HG02852 (cell line): ENCODE measurements around the gene MEMO1.
"Not testable (repeated sequence)": the region's sequence is repeated elsewhere in the genome, so short reads cannot be mapped to it uniquely, and the experiment has no call there.

Source experiments
- ATAC-seq: cut with Tn5 transposase; IDR thresholded peaks from one replicate; pipeline ENCODE4 v1.9.1; 2021; ENCODE audit warnings: mild to moderate bottlenecking, moderate library complexity; ENCODE audit not compliant: unreplicated experiment

The MEMO1 gene

DNA sequence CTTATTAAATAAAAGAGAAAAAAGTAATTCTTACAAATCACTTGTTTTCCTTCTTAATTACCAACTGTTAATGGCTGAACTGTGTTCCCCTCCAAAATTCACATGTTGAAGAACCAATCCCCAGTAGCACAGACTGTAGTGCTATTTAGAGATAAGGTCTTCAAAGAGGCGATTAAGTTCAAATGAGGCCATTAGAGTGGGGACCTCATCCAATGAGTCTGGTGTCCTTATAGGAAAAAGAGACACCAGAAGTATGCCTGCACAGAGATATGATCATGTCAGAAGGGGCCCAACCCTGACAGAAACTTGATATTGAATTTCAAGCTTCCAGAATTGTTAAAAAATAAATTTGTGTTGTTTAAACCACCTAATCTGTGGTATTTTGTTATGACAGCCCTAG is 89.8 kb downstream of the MEMO1 start:
- no peak for ATAC-seq

DNA sequence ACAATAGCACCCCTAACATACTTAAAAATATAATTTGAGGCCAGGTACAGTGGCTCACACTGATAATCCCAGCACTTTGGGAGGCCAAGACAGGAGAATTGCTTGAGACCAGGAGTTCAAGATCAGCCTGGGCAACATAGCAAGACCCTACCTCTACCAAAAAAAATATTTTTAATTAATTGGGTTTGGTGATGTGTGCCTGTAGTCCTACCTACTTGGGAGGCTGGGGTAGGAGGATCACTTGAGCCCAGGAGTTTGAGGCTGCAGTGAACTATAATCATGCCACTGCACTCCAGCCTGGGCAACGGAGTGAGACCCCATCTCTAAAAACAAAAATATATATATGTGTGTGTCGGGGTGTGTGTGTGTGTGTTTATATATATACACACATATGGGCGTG is 91.3 kb downstream of the MEMO1 start:
- ATAC-seq, result no peak

DNA sequence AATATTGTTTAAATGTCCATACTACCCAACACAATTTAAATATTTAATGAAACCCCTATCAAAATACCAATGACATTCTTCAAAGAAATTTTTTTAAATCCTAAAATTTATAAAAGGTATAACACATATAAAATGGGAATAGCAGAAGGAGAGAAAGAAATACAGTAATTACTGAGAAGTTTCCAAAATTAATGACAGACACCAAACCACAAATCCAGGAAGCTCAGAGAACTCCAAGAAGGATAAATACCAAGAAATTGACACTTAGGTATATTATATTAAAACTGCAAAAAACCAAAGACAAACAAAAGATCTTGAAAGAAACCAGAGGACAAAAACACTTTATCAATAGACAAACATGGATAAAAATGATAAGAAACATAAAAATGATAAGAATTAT is 101.1 kb downstream of the MEMO1 start:
- ATAC-seq, result no peak

GRCh38 chr2:31907491-31907890 is 103.3 kb downstream of the MEMO1 start:
- ATAC-seq, result not testable (repeated sequence)

GRCh38 chr2:31903109-31903780 is 107.6 kb downstream of the MEMO1 start:
- ATAC-seq, result no peak

GRCh38 chr2:31901900-31902299 is 108.9 kb downstream of the MEMO1 start:
- no peak for ATAC-seq

DNA sequence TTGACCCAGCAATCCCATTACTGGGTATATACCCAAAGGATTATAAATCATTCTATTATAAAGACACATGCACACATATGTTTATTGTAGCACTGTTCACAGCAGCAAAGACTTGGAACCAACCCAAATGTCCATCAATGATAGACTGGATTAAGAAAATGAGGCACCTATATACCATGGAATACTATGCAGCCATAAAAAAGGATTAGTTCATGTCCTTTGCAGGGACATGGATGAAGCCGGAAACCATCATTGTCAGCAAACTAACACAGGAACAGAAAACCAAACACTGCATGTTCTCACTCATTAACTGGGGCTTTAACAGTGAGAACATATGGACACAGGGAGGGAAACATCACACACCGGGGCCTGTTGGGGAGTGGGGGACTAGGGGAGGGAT is 110.7 kb downstream of the MEMO1 start:
- ATAC-seq, result not testable (repeated sequence)

GRCh38 chr2:31898346-31898745 is 112.5 kb downstream of the MEMO1 start:
- not testable (repeated sequence) for ATAC-seq

DNA sequence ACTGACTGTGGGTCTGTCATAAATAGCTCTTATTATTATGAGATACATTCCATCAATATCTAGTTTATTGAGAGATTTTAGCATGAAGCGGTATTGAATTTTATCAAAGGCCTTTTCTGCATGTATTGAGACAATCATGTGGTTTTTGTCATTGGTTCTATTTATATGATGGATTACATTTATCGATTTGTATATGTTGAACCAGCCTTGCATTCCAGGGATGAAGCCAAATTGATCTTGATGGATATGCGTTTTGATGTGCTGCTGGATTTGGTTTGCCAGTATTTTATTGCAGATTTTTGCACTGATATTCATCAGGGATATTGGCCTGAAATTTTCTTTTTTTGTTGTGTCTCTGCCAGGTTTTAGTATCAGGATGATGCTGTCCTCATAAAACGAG is 113.5 kb downstream of the MEMO1 start:
- not testable (repeated sequence) for ATAC-seq

GRCh38 chr2:31896293-31896692 is 114.5 kb downstream of the MEMO1 start:
- ATAC-seq, result no peak

- ATAC-seq, result no peak
Observed at GRCh38 chr2:31894656-31895055, 116.2 kb downstream of the MEMO1 start.

GRCh38 chr2:31893094-31893493 is 117.7 kb downstream of the MEMO1 start:
- ATAC-seq, result no peak

GRCh38 chr2:31889044-31889443 is 121.8 kb downstream of the MEMO1 start:
- ATAC-seq, result no peak

GRCh38 chr2:31888550-31888949 is 122.3 kb downstream of the MEMO1 start:
- no peak for ATAC-seq

- no peak for ATAC-seq
Observed at GRCh38 chr2:31886700-31887099, 124.1 kb downstream of the MEMO1 start.

DNA sequence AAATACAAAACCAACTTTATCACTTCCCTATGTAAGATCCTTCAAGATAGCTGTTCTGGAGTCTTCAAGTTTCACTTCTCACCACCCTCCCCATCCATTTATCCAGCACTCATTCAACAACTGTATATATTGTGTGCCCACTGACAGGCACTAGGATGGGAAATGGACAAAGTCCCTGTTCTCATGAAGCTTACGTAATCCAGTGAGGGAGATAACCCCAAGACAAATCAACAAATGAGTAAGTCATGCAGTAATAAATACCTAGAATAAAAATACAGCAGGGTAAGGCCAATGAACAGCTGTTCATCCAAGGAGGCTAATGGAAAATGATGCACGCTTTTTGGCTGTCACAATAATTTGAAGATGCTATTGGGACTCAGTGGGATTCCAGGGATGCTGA is 133.8 kb downstream of the MEMO1 start:
- ATAC-seq, result no peak

GRCh38 chr2:31874071-31874470 is 136.7 kb downstream of the MEMO1 start:
- no peak for ATAC-seq

DNA sequence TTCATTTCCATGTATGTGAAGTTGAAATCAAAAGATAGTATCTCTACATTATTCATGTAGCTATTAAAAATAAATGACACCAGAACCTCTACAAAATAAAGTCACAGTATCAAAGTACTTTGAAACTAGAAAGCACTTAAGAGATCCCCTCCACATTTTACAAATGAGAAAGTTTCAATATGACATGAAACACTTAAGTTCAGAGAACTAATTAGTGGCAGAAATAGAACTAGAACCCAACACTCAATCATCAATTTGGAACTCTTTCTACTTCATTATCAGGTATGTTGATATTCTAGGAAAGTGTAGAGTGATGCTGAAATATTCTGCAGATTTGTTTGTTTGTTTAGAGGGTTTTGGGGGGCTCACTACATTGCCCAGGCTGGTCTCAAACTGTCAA is 145.6 kb downstream of the MEMO1 start:
- ATAC-seq, result no peak

GRCh38 chr2:31863867-31864266 is 146.9 kb downstream of the MEMO1 start:
- ATAC-seq, result no peak

DNA sequence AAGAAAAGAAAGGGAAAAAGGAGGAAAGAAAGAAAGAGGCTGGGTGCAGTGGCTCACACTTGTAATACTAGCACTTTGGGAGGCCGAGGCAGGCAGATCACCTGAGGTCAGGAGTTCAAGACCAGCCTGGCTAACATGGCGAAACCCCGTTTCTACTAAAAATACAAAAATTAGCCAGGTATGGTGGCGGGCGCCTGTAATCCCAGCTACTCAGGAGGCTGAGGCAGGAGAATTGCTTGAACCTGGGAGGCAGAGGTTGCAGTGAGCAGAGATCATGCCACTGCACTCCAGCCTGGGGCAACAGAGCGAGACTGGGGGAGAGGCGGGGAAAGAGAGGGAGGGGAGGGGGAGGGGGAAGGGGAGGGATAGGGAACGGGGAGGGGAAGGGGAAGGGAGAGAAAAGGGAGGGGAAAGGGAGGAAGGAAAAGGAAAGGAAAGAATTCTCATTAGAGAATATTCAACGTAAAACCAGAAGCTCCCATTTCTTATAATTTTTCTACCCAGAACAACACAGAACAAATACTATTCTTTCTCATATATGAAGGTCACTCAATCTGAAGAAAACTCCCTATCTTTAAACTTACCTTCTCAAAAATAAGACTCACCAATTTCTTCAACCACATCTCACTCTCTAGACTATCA is 147.7 kb downstream of the MEMO1 start:
- not testable (repeated sequence) for ATAC-seq

GRCh38 chr2:31859959-31860358 is 150.8 kb downstream of the MEMO1 start:
- ATAC-seq, result no peak

- no peak for ATAC-seq
Observed at GRCh38 chr2:31853521-31853920, 157.3 kb downstream of the MEMO1 start.

DNA sequence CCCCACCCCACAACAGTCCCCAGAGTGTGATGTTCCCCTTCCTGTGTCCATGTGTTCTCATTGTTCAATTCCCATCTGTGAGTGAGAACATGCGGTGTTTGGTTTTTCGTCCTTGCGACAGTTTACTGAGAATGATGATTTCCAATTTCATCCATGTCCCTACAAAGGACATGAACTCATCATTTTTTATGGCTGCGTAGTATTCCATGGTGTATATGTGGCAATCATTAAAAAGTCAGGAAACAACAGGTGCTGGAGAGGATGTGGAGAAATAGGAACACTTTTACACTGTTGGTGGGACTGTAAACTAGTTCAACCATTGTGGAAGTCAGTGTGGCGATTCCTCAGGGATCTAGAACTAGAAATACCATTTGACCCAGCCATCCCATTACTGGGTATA is 168.7 kb downstream of the MEMO1 start:
- ATAC-seq, result not testable (repeated sequence)
